PC-9 (cell line): Measurements from ENCODE around the gene GCC2.

ENCODE experiments used
- EZH2 ChIP-seq: fragments of 200-600 bp; sonication (generic); IDR thresholded peaks from 2 replicates; pipeline ENCODE4 v1.8.0; 2017; ENCODE audit warnings: antibody characterized with exemption, low read depth
- TF ChIP-seq, protein P1 (sequence below): fragments of 200-600 bp; sonication (generic); conservative IDR thresholded peaks from 2 replicates; pipeline ENCODE4 v1.6.1; 2017; ENCODE audit warnings: mixed run types, antibody characterized with exemption, mild to moderate bottlenecking, moderate library complexity

- TF ChIP-seq, protein P1, sequence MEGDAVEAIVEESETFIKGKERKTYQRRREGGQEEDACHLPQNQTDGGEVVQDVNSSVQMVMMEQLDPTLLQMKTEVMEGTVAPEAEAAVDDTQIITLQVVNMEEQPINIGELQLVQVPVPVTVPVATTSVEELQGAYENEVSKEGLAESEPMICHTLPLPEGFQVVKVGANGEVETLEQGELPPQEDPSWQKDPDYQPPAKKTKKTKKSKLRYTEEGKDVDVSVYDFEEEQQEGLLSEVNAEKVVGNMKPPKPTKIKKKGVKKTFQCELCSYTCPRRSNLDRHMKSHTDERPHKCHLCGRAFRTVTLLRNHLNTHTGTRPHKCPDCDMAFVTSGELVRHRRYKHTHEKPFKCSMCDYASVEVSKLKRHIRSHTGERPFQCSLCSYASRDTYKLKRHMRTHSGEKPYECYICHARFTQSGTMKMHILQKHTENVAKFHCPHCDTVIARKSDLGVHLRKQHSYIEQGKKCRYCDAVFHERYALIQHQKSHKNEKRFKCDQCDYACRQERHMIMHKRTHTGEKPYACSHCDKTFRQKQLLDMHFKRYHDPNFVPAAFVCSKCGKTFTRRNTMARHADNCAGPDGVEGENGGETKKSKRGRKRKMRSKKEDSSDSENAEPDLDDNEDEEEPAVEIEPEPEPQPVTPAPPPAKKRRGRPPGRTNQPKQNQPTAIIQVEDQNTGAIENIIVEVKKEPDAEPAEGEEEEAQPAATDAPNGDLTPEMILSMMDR = no peak
- no peak for TF ChIP-seq EZH2
Observed at GRCh38 chr2:108533832-108534583, 85.0 kb downstream of the GCC2 start, which contains the start of gene LIMS1.
